ENCODE results near the gene PNRC2.

- TF ChIP-seq CTCF (IDR thresholded peaks at IDR 0.05) (peak in 1 of 6 experiments; percentile 2), POLR2A (IDR thresholded peaks at IDR 0.05) (peak; percentile 69 to 96)
These were observed at the start of gene PNRC2 for GRCh38 chr1:23959461-23960290.
